HS-5 (cell line): ENCODE data around the gene SLAMF9.

ENCODE experiments used
- DNase-seq: peaks from one replicate; pipeline ENCODE4 v3.0.0-alpha.2; 2012; ENCODE audit warnings: low read depth

SLAMF9 gene

DNA sequence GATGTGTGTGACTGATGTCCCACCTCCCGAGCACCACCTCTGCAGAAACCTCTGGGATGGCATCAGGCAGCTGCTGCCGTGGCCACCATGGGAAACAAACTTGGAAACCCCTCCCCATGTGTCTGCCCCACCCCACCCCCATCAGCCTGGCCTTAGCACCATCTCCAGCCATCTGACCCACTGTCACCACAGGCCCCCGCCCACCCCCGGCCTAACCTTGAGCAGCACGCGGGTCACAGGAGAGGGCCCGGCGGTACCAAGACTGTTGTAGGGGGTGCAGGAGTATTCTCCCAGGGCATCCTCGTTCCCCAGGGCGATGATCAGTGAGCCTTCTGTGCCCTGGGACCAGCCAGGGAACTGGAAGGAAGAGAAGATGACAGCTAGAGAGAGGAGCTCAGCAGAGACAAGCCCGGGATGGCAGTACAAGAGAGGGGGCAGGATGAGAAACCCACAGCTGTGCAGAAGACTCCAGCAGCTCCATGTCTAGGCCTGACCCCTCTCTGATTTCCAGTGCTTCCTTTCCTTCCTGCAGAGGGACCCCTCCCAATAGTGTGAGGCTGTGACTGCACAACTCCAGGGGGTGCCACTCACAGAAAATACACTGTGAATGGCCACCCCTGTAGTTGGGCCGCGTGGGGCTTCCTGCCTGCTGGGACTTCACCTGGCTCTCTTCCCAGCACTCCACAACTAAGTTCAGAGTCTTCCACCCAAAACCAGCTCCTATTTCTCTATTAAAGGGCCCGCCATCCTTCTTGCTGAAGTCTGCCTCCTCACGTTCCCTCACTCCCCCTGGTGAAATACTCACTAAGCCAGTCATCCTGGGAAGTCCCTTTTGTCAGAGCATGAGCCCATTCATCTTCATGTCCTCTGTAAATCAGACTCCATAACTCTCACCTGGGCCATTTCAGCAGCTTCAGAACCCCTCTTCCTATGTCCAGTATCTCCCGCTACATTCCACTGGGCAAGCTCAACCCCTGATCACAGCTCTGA, 21.4 kb downstream of the SLAMF9 start:
- DNase-seq = no peak

DNA sequence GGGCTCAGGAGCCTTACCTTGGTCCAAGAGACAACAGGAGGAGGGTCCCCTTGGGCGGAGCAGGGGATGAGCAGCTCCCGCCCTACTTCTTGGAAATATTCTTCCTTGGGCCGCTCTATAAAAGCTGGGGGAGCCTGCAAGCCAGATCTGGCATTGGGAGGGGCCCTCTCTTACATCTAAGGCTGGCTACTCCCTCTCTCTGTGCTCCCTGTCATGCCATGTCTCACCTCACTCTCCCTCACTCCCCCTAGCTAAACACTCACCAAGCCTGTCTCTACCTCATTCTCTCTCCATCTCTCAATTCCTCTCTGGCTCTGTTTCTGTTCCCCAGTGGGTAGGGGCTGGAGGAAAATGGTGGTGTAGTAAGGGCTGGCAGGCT, 22.3 kb downstream of the SLAMF9 start:
- DNase-seq = no peak

DNA sequence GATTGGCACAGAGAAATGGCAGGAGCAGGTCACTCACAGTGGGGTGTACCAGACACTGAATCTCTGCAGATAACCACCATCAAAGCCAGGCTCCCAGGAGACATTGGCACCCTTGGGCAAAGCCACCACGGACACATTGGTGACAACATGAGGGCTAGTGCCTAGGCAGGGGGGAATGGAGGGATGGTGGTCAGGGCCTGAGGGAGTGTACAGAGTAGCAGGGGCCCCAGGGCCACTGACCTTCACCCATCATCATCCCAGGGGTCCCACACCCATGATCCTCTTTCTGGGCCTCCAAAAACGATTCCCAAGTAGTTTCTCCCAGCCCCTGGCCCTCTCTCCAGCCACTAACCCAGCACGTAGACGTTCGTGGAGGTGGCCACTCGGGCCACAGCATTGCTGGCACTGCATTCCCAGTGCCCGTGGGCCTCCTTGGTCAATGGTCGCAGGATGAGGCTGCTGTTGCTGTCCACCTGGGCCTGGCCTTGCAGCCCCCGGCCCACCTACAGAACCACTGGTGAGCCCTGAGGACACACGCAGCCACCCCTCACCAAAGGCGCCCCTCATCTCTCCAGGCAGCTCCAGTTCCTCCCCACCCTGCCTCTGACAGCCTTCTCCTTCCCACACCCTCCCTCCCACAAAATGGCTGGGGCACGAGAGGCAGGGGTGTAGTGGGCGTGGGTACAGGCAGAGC, 22.8 kb downstream of the SLAMF9 start:
- no peak for DNase-seq

DNA sequence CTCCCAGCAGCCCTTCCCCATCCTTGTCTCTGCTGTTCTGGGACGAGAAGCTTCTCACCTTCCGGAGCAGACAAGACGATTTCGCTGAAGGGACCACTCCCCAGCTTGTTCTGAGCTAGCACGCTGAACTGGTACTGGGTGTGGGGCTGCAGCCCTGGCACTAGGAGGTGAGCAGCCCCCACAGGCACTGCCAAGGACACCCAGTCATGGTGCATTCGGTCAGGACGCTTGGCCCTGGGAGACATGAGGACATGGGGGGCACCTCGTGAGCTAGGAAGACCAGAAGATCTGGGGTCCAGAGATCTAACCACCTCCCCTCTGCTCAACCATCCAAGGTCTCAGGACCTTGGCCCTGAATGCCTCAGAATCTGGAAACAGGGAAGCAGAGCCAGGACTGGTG, 23.4 kb downstream of the SLAMF9 start:
- DNase-seq = no peak

DNA sequence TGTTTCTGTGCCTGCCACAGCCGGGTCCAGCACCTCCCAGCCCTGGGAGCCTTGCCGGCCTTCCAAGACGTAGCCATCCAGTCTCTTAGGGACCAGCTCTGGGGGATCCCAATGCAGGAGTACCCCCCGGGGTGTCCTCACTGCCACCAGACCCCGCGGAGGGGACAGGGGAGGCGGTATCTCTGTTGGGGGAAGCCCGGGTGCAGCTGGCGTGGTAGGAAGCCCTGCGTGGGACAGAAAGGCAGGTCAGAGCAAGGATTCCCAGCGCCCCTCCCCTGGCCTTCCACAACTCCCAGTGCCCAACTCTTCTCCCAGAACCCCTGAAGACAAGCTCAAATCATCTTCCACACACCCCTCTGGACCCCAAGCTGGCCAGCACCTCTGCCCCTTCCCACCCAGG, 23.8 kb downstream of the SLAMF9 start:
- DNase-seq = no peak

DNA sequence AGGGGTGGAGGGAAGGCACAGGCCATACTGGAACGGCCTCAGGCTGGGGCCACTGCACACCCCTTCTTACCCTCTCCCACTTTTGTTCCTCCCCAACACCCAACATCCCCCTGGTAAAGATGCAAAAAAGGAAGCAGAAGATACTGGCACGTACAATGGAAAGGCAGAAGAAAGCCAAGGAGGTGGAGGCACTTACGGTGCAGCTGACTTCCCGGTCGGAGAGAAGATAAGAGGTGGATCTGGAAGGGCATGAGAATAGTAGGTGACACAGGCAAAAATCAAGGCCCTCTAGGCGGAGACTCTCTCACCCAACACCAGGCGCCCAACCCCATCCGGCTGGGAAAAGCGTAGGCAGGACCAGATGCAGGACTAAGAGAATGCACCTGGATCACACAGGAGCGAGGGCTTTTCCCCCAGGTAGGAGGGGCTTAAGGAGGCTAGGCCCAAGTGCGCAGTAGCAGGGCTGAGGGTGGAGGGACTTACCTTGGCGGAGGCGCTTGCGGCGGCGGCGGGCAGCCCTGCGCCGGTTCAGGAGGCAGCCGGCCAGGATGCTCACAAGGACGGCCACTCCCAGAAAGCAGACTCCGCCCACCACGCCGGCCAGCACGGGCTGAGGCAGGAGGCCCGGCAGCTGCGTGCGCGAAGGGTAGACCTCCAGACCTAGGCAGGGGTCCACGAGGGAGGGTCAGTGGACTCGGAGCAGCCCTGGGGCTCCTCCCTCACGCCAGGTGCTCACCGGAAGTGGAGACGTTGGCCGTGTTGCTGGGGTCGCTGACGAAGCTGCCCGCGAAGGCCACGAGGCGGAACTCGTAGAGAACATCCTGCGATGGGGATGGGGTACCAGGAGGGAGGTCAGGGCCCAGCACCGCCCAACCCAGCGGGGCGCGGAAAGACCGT, 24.6 kb downstream of the SLAMF9 start:
- DNase-seq = no peak

DNA sequence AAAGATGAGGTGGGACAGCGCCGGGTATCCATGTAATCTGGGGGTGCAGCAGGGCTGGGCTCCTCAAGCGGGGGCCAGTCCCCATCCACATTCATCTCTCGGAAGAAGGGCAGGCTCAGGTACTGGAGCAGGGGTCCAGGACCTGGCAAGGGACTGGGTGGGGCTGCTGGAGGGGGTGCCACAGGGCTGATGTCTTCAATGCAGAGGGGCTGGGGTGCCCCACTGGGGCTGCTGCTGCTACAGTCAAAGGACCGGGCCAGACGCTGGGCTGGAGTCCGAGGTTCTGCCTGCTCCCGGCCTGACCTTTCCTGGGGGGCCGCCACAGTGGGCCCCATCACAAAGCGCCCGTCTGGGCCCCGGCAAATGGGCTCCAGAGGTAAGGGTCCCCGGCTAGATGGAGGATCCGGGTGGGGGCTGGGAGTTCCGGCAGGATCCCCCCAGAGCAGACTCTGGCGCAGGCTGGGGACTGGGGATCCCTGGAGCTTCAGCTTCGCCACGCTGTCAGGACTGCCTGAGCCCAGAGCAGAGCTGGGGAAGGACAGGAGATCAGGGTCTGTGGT, 25.5 kb downstream of the SLAMF9 start:
- no peak for DNase-seq

DNA sequence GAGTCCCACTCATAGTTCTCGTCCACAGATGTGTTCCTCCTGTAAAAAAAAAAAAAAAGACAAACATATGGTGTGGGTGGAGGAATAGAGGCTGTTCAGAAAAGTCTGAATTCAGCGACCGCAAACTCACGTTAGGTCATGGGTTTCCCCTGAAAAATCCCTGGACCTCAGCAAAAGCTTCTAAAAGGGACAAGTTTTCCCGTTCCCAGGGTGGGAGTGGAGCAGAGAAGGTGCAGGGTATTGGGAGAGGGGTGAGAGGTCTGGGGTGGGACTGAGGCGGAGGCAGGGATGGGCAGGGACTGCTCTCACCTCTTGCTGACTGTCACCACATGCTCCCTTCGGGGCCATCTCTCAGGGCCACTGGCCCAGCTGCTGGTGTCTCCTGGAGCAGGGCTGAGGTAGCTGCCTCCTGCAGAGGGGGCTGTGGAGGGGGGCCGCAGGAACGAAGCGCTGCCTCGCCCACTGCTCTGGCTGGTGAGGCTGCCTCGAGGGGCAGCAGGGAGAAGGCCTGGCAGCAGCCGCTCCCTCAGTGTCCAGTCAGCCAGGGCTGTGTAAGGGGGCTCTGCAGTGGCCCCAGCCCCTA, 26.1 kb downstream of the SLAMF9 start:
- no peak for DNase-seq

DNA sequence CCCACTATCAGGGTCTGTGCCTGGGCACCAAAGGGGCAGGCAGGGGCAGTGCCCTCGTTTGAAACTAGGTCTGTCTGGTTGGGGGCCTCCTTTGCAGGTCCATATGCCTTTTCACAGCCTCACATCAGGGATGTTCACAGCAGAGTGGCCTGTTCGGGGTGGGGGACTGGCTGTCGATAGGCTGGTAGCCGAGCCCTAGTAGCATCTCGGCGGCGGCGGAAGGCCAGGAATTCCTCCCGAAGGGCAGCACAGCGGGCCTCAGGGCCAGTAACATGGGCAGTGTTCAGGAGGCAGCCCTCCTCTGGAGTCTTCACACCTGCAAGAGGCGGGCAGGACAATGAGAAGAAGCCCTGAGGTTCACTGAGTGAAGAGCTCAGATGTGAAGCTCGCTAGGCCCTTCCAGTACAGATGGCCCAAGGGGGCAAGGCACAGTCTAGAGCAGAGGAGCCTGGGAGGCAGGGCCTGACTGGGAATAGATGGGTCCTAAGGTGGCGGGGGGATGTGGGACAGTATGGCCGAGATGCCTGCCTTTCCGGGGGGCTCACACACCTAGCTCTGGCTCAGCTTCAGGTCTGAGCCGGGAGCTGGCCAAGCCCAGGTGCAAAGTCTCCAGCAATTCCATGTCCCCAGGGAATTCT, 26.7 kb downstream of the SLAMF9 start:
- DNase-seq = no peak

DNA sequence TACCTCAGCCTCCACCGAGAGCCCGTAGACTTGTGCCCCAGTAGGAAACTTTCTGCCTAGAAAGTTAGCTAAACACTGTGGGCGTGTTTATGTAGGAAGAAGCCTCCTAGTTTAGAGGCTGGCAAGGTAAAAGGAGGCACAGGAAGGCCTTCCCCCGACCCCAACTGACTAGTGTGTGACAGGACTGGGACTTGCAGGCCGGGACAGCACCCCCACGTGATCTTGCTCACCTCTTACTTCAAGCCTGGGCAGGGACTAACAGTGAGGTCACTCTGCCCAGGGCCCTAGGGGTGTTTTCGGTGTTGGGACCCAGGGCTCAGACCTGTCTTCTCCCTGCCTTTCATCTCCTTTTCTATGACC, 28.3 kb downstream of the SLAMF9 start:
- peak; percentile 22 for DNase-seq

DNA sequence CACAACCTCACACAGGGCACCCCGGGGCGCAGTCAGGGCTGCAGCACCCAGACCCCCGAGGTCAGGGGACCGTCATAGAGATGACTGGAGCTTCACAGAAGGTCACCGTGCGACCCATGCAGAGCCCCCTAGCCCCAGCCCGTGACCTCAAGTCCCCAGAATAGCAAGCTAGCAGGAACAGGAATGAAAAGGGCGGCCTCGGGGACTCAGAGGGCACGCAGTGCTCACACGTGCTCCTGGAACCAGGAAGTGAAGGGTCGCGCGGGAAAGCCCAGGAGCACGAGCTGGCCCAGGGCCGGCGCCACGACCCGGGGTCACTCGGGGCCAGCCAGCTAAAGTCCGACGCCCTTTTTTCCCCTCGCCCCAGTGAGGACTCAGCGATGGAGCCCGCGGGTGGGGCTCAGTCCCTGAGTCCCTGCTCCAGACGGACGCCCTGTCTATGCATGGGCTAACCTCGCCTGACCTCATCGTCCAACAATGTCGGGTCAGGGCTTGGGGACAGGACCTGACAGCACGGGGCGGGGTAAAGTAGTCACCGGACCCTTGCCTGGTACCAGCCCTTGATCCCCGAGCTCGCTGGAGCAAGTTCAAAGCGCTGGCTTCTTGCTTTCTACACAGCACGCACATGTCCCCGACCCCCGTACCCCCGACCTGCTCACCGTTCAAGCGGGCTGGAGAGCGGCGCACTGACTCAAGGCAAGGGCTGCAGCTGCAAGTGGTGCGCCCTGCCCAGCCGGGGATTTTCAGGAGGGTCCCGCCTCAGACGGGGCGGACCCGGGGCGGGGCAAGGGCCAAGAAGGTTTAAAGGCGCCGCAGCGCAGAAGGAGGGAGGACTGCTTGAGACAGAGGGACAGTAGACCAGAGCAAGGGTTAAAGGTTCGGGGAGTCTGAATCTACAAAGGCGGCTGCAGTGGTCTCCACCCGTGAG, 29.0 kb downstream of the SLAMF9 start, which contains the start of gene TAGLN2:
TAGLN2 (minus strand) TSS at position 717 of the 928 bp plus-strand sequence. CDS start 4,998 bp downstream, outside the sequence.
- DNase-seq = peak; percentile 73

DNA sequence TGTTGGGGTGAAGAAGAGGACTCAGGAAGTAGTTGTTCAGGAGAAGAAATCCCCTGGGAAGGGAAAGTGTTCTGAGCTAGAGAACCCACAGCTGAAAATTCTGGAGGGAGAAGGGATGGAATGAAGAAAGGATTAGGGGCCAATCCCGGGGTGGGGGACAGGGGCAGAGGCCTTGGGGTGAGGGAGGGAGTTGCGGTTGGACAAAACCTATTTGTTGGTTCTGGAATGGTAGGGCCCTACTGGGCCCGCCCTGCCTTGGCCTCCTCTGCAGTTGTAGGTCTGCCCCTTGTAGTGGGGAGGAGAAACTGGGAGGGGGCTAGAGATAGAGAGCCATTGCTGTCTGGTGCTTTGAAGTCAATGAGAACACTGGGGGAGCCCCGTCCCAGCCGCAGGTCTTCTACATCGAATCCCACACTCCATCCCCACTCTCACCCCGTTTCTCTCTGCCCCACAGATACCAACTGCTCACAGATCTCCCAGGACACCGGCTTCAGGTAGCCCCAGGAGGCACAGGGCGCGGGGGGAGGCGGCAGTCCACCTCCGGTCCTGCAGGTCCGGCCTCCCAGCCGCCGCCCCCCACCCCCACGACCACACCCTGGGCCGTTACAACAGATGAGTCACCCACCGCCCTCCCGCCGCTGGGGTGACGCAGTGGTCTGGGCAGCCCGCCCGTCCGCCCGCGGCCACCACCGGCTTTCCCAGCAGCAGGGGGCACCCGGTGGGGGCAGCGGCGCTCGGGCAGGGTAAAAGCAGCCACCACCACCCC, 29.8 kb downstream of the SLAMF9 start:
- peak; percentile 53 for DNase-seq

DNA sequence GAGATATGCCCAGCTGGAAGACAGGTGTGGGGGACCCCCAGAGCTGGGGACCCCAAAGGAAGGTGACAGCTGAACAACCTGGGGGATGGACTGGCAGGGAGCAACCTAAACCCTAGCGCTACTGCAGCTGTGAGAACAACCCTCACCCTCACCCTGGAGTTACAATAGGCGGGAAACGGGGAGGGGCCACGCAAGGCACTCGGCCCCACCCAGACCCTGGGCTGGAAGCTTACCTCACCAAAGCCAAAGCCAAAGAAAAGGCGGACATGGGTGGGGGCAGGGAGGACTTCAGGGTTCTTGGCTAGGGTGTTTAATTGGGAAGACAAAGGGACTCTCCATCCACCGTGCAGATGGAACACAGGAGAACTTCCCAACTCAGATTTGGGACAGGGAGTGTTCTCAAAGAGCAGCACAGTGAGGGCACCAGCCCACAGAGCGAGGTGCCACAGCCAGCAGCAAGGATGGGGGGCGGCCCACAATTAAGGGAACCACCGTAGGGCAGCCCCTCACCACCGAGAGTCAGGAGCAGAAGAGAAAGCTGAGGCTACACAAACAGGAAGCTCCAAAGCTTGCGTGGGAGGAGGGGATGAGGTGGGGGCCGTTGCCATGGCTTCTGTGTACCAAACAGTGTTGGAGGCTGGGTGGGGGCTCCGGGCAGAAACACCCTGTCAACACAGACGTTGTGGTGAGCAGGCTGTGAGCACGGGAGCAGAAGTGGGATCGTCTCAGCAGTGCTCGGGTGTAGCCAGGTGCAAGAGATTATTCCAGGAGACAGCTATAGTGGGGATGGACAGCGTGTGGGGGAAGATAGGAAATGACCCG, 30.6 kb downstream of the SLAMF9 start:
- peak; percentile 45 for DNase-seq

DNA sequence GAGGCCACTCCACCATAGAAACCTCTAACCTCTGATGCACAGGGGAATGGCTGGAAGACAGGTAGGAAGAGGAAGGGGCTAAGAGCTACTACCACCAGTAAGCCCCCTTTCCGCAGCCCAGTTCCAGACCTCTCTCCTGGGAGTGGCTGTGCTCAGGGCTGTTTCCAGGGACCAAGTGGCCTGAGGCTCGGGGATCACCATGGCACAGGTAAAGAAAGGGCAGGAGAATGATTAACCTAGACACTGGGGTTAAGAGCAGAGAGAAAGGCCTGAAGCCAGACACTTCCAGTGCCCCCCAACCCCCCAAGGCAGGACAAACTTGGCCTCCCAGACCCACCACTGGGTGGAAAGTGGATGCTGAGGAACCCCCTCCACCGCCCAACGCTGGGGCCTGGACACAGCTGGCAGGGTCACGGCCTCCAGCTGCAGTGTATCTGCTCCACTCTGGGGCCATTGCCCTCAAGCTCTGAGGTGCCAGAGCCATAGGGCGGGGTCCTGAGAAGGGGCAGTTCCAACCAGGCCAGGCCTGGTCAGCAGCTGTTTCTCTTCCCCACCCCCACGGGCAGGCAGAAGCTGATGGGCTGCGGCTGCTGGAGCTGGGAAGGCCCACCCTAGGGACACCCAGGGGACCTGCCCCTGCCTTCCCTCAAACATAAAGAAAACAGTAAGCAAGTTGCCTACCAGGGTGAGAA, 31.4 kb downstream of the SLAMF9 start:
- DNase-seq = no peak

DNA sequence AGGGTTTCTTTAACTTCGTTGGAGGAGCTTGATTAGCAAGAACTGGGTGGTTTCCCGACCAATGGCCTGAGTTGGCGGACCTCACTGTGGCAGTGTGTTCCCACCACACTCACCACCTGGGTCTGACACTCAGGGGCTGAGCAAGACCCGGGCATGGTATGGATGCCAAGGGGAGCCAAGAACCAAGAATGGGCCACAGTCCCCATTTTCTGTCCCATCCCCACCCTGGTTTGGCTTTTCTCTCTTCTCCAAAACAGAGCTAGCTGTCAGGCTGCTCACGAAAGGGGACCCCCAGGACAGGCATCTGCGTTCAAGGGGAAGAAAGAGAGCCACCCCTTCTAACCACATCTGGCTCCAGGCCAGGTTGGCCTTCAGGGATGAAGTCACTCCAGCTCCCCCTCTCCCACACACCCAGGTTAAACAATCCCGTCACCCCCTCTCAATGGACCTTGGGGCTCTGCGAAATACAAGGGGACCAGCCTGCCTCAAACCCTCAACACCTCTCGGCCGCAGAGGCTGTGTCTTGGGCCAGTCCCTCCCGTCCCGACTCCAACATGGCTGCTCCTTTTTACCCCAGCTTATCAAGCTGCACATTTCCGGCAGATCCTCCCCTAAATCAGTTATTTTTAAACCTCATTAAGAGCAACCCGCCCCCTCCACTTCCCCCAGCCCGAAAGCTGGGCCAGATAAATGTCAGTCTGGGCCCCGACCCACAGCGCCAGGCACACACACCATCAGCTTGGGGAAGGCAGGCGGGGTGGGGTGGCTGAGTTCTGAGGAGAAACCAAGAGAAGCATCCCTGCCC, 32.1 kb downstream of the SLAMF9 start:
- DNase-seq = no peak

DNA sequence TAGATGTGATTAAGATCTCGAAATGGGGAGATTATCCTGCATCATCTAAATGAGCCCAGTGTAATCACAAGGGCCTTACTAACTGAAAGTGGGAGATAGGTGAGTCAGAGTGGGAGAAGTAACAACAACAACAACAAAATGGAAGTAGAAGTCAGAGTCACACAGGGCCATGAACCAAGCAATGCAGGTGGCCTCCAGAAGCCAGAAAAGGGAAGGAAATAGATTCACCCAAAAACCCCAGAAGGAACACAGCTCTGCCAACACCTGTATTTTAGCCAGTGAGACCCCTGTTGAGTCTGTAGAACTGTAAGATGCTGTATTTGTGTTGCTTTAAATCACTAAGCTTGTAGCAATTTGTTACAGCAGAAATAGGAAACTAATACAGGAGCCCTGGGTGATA, 32.8 kb downstream of the SLAMF9 start:
- DNase-seq = no peak

DNA sequence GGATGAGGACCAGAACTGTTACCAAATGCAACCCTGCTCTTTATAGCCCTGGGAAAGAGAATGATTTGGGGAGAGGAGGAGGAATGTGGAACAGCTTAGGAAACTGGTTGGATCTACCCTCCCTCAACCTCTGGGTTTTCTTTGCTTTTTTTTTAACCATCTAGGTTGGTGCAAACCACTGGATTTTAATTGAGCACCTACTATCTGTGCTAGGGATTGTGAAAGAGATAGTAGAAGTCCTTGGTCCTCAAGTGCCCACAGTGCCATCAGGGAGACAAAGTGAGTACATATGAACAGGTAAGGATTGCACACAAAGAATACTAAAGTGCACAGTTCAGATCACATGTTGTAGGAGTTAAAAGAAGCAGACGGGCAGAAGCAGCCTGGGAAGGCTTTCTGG, 33.4 kb downstream of the SLAMF9 start:
- DNase-seq = no peak
